ENCODE results near the gene RHCG. TPM values are rescaled to one million over a fixed set of nuclear protein-coding genes. Genes with fewer than 3 reads are reported as not detected.
A peak's percentile ranks its signal among the peaks of the same experiment; 100 is the strongest.

RHCG gene
- total and polyA plus RNA-seq, 2 of the 13 experiments (the other 11 are each of a cell fraction or from before 2014, with no cell fraction given) = not detected

- TF ChIP-seq, protein P1, sequence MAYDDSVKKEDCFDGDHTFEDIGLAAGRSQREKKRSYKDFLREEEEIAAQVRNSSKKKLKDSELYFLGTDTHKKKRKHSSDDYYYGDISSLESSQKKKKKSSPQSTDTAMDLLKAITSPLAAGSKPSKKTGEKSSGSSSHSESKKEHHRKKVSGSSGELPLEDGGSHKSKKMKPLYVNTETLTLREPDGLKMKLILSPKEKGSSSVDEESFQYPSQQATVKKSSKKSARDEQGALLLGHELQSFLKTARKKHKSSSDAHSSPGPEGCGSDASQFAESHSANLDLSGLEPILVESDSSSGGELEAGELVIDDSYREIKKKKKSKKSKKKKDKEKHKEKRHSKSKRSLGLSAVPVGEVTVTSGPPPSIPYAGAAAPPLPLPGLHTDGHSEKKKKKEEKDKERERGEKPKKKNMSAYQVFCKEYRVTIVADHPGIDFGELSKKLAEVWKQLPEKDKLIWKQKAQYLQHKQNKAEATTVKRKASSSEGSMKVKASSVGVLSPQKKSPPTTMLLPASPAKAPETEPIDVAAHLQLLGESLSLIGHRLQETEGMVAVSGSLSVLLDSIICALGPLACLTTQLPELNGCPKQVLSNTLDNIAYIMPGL (CRISPR knock-in tag; IDR thresholded peaks at IDR 0.05; ENCODE audit: borderline replicate concordance in 1 of 2, low read depth in 1 of 2) = no peak; a peak in 1 of 4 replicates
- TF ChIP-seq ZNF556 (CRISPR knock-in tag; IDR thresholded peaks at IDR 0.05; ENCODE audit: borderline replicate concordance) (no peak), CBX1 (IDR thresholded peaks at IDR 0.05; ENCODE audit: low read depth) (peak; percentile 18), MLXIP (CRISPR knock-in tag; IDR thresholded peaks at IDR 0.05; ENCODE audit: borderline replicate concordance) (no peak), ZKSCAN1 (IDR thresholded peaks at IDR 0.05; ENCODE audit: low read length) (no peak), MAFK (conservative IDR thresholded peaks at IDR 0.05 in 1 of 2, IDR thresholded peaks at IDR 0.05 in 1 of 2; ENCODE audit: low read length in 2 of 2) (0 out of 4 replicates have a peak, but pooled peaks of 1 of the 2 experiments have one; percentile 8), FLYWCH1 (CRISPR knock-in tag; IDR thresholded peaks at IDR 0.05) (no peak), ZNF616 (CRISPR knock-in tag; IDR thresholded peaks at IDR 0.05; ENCODE audit: low read depth) (no peak), SSRP1 (CRISPR knock-in tag; IDR thresholded peaks at IDR 0.05) (no peak), KDM2A (CRISPR knock-in tag; IDR thresholded peaks at IDR 0.05; ENCODE audit: borderline replicate concordance, low read depth) (no peak), ELF1 (CRISPR knock-in tag; IDR thresholded peaks at IDR 0.05) (no peak), NFE2 (CRISPR knock-in tag; IDR thresholded peaks at IDR 0.05) (no peak), ATF7 (IDR thresholded peaks at IDR 0.05) (no peak), ATF7 (CRISPR knock-in tag; IDR thresholded peaks at IDR 0.05) (no peak), HIVEP1 (CRISPR knock-in tag; IDR thresholded peaks at IDR 0.05) (no peak), ZNF136 (CRISPR knock-in tag; IDR thresholded peaks at IDR 0.05; ENCODE audit: low read depth) (no peak), ZNF619 (CRISPR knock-in tag; IDR thresholded peaks at IDR 0.05) (0 out of 2 replicates have a peak, but pooled peaks have one; percentile 46), SRSF1 (optimal IDR thresholded peaks at IDR 0.05; ENCODE audit: low read depth, low read length) (no peak), PHF20 (CRISPR knock-in tag; IDR thresholded peaks at IDR 0.05) (no peak), HNRNPH1 (optimal IDR thresholded peaks at IDR 0.05; ENCODE audit: low read depth, low read length) (no peak), STAT5B (CRISPR knock-in tag; IDR thresholded peaks at IDR 0.05) (no peak), RBAK (CRISPR knock-in tag; IDR thresholded peaks at IDR 0.05) (peak; percentile 21; the same call in 1 of the 2 replicates), GATAD2A (CRISPR knock-in tag; IDR thresholded peaks at IDR 0.05) (peak; percentile 37), REL (CRISPR knock-in tag; conservative IDR thresholded peaks at IDR 0.05) (no peak), TEAD2 (CRISPR knock-in tag; IDR thresholded peaks at IDR 0.05) (no peak), SMC3 (IDR thresholded peaks at IDR 0.05; ENCODE audit: low read length) (peak; percentile 21; the same call in 1 of the 2 replicates)
- TF ChIP-seq, protein P2, sequence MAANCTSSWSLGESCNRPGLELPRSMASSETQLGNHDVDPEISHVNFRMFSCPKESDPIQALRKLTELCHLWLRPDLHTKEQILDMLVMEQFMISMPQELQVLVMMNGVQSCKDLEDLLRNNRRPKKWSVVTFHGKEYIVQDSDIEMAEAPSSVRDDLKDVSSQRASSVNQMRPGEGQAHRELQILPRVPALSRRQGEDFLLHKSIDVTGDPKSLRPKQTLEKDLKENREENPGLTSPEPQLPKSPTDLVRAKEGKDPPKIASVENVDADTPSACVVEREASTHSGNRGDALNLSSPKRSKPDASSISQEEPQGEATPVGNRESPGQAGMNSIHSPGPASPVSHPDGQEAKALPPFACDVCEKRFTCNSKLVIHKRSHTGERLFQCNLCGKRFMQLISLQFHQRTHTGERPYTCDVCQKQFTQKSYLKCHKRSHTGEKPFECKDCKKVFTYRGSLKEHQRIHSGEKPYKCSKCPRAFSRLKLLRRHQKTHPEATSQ (CRISPR knock-in tag; IDR thresholded peaks at IDR 0.05; ENCODE audit: borderline replicate concordance) = no peak
Measured at GRCh38 chr15:89459271-89460038, 36.9 kb downstream of the RHCG start (continued).
